Measurements from ENCODE around the gene PJA2. TPM values are rescaled to one million over a fixed set of nuclear protein-coding genes. Genes with fewer than 3 reads are reported as not detected.
A peak's percentile ranks its signal among the peaks of the same experiment; 100 is the strongest.
"Not testable (repeated sequence)": the region's sequence is repeated elsewhere in the genome, so short reads cannot be mapped to it uniquely, and the experiment has no call there.

PJA2 gene
- polyA plus RNA-seq = 10 to 100 TPM; 54.1 to 84.0 (median 73.1) TPM

DNA sequence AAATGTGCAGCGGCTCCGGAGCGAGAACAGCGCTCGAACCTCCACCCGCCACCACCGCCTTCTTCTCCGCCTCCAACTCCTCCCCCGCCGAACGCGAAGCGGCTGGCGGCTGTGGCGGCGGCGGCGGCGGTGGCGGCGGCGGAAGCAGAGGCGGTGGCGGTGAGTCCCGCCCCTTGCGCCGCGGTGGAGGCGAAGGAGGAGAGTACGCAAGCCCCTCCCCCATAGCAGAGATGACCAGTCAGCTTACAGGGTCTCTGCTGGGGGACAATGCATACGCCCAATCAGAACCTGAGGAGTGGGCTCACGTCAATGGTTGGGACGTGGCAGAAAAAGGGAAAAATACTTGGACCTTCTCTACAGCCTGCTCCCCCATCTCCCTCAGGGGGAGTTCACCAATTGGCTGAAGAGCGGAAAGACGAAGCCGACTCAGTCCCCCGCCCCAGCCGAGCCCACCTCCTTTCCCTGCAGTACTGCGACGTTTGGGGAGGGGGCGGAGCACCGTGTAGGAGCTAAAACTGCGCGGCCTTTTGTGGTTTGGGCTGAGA lies at the start of gene PJA2:
TSS of gene PJA2 (minus strand) at position 131 of the 545 bp plus-strand sequence. CDS start 26,541 bp downstream, outside the sequence.
- Mint-ChIP-seq H3K27ac (peak within 1 kb of the TSS; percentile 98 to 100 (median 100)), H3K9me3 (peaks cover 0 to 5% (median under 1%) of the 10 kb centered on the region in 6 donors), H3K4me1 (peaks cover 46 to 72% of the 10 kb centered on the region in 2 donors), H3K27me3 (ENCODE audit: low read depth in 3 of 3) (peaks cover 20 to 25% (median 22%) of the 10 kb centered on the region in 3 donors), H3K36me3 (peaks cover 3 to 5% (median 4%) of the 10 kb centered on the region in 3 donors), H3K4me3 (peak within 1 kb of the TSS; percentile 95 to 99 (median 97))
- DNase-seq = peak; percentile 97

DNA sequence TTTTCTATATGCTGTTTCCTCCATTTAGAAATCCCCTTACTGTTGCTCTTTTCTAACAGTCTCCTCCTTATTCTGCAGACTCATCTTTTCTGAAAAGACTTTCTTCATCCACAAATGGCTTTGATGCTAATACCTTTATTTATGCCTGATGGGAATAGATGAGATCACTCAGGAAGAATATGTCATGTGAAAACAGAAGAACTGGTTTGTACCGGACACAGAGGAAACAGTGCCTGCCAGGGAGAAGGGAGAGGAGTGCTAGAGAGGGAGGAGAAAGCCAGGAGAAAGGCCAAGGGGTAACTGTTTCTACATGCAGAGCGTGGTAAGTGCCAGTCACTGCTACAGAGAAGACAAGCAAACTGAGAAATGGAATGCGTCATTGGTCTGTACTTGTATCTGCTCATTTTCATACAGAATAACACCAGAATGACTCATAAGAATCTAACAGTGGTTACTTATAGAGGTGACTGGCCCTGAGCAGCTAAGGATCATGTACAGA lies 45.9 kb upstream of the PJA2 start:
- DNase-seq = no peak
- Mint-ChIP-seq H3K27ac (no peak overlapping the region), H3K27me3 (ENCODE audit: low read depth in 3 of 3) (peaks cover 0 to 3% (median 3%) of the 10 kb centered on the region in 3 donors), H3K4me1 (no peaks in the 10 kb centered on the region), H3K4me3 (no peak overlapping the region), H3K9me3 (peaks cover 0 to 1% (median 0%) of the 10 kb centered on the region in 6 donors), H3K36me3 (no peaks in the 10 kb centered on the region)

DNA sequence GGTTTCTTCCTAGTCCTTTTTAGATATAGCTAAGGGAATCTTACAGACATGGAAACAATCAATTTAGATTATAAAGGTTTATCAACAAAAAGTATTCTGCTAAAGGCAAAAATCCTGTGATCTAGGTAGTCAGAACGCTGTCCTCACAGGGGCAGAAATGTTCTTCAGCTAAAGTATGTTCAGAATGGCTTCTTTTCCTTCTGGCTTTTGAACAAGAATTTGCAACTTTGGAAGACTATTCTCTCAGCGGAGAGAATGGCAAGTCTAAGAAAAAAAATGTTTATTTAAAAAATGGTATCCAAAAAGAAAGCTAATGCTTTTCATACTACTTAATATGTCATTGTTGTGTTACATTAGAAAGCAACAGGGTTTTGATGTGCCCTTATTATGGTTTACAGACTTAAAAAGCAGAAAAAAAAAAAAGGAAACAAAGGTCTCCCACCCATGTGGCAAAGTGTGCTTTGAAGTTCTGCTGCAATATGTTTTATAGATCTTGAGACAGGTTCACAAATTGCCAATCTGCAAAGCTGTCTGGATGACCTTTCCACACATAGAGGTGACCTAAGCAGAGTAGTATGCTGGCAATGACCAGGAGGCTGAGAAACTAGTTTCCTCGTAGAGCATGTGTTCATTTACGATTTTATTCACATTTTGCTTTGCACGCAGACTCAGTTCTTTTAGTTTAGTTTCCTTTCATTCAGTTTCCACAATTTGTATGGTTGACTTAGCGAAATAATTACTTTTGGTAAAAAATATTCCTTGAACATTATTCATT lies 45.1 kb upstream of the PJA2 start:
- no peak overlapping the region for H3K4me3 Mint-ChIP-seq
- no peak overlapping the region for H3K27ac Mint-ChIP-seq
- H3K9me3 Mint-ChIP-seq = peaks cover 0 to 1% (median 0%) of the 10 kb centered on the region in 6 donors
- H3K4me1 Mint-ChIP-seq = no peaks in the 10 kb centered on the region
- H3K36me3 Mint-ChIP-seq = no peaks in the 10 kb centered on the region
- peaks cover 0 to 4% (median 3%) of the 10 kb centered on the region in 3 donors for H3K27me3 Mint-ChIP-seq (ENCODE audit: low read depth in 3 of 3)
- no peak for DNase-seq

DNA sequence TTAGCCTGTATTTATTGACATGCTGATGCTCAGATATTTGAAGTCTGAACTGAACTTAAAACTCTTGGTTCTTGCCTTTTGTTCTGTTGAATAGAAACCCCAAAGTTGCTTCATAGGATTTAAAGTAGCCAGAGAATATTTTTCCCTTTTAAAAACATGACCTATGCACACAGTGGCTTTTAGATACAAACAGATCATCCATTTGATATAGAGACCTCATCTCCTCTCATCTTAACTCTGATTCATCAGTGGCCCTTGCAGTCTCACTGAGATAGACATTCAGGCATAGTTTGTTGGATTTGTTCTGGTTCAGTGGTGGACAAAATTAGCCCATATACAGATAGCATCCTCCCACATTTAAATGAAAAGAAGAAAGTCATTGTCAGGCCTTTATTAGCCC lies 43.5 kb upstream of the PJA2 start:
- Mint-ChIP-seq H3K4me1 (no peaks in the 10 kb centered on the region), H3K36me3 (no peaks in the 10 kb centered on the region), H3K4me3 (no peak overlapping the region), H3K9me3 (no peaks in the 10 kb centered on the region), H3K27ac (no peak overlapping the region), H3K27me3 (ENCODE audit: low read depth in 3 of 3) (peaks cover 0 to 4% (median under 1%) of the 10 kb centered on the region in 3 donors)
- DNase-seq = no peak

- DNase-seq = no peak
- Mint-ChIP-seq H3K4me3 (no peak overlapping the region), H3K4me1 (no peaks in the 10 kb centered on the region), H3K27ac (no peak overlapping the region), H3K9me3 (no peaks in the 10 kb centered on the region), H3K27me3 (ENCODE audit: low read depth in 3 of 3) (peaks cover 0 to 4% (median 0%) of the 10 kb centered on the region in 3 donors), H3K36me3 (no peaks in the 10 kb centered on the region)
Measured at GRCh38 chr5:109452661-109453060, 42.9 kb upstream of the PJA2 start.

DNA sequence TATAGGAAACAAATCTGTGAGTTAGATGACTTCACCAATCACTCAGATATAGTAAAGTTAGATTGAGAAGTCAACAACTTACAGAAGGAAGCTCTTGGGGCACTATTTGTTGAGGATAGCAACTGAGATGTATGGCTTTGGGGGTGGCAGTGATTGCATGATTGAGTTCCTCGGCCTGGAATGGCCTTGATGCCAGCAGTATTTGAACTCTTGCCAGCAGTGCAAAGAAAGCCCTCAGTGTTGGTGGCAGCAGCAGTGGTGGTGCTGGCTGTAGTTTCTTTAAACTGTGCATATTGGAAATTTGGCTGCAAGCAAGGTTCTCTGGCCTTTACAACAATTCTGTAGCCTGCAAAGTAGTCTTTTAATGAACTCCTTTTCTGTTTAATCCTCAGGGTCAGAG lies 41.4 kb upstream of the PJA2 start:
- DNase-seq = no peak

DNA sequence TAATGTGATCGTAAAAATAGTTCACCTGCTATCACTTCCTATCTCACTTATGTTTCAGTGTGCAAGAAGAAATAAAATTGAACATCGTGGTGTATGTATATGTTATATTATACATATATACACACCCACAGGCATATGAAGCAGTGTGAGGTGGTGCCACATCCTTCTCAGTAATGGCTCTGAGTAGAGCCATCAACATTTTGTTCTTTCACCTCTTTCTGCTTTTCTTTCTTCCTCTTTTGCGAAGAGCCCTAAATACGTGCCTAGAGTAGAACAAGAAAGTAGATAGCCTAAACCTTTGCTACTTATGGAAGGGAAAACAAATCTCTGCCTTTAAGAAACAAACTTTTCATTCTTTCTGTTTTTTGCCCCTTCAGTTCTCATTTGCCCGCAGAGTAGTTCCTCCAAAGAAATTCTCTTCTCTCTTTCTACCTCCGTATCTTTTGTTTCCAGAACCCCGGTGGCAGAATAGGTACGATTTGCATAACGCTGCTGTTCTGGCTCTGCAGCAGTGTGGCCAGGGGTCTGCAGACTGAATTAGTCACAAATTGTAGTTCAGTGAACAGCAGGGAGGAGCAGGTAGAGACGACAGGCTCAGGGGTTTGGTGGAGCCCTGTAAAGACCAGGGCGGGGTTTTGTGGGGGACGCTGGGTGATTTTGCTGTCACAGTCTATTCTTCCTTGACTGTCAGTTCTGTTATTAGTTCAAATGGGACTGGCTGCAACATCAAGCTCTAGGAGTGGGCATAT lies 40.5 kb upstream of the PJA2 start:
- Mint-ChIP-seq H3K4me1 (no peaks in the 10 kb centered on the region), H3K27ac (no peak overlapping the region), H3K36me3 (no peaks in the 10 kb centered on the region), H3K27me3 (ENCODE audit: low read depth in 3 of 3) (peaks cover under 1 to 2% (median 2%) of the 10 kb centered on the region in 3 donors), H3K9me3 (no peaks in the 10 kb centered on the region), H3K4me3 (peak overlapping the region in 1 of 5 donors; percentile 1)
- DNase-seq = no peak

More for the DNA sequence above, 41.4 kb upstream of the PJA2 start:
- Mint-ChIP-seq H3K9me3 (no peaks in the 10 kb centered on the region), H3K4me3 (no peak overlapping the region), H3K27ac (no peak overlapping the region), H3K36me3 (no peaks in the 10 kb centered on the region), H3K27me3 (ENCODE audit: low read depth in 3 of 3) (peaks cover 0 to 2% (median 2%) of the 10 kb centered on the region in 3 donors), H3K4me1 (no peaks in the 10 kb centered on the region)

DNA sequence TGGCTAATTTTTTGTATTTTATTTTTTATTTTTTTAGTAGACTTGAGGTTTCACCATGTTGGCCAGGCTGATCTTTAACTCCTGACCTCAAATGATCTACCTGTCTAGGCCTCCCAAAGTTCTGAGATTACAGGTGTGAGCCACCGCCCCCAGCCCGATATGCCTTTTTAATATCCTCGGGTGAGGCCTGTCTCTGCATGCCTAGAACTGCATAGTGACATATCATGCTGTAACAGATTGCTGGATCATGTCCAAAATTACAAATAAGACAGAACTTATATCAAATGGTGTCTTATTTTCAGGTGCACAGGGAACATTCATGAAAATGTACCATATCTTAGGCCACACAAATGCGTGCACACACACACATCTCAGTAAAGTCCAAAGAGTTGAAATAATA lies 39.1 kb upstream of the PJA2 start:
- Mint-ChIP-seq H3K4me1 (no peaks in the 10 kb centered on the region), H3K9me3 (peaks cover 0 to 1% (median 0%) of the 10 kb centered on the region in 6 donors), H3K36me3 (no peaks in the 10 kb centered on the region), H3K27me3 (ENCODE audit: low read depth in 3 of 3) (peaks cover 2 to 4% (median 3%) of the 10 kb centered on the region in 3 donors), H3K27ac (no peak overlapping the region), H3K4me3 (no peak overlapping the region)
- no peak for DNase-seq

GRCh38 chr5:109439590-109439989 lies 29.8 kb upstream of the PJA2 start:
- Mint-ChIP-seq H3K4me1 (no peaks in the 10 kb centered on the region), H3K9me3 (peaks cover 0 to 1% (median 0%) of the 10 kb centered on the region in 6 donors), H3K27ac (no peak overlapping the region), H3K36me3 (no peaks in the 10 kb centered on the region), H3K4me3 (no peak overlapping the region), H3K27me3 (ENCODE audit: low read depth in 3 of 3) (peaks cover 0 to 4% (median 0%) of the 10 kb centered on the region in 3 donors)
- DNase-seq = no peak

DNA sequence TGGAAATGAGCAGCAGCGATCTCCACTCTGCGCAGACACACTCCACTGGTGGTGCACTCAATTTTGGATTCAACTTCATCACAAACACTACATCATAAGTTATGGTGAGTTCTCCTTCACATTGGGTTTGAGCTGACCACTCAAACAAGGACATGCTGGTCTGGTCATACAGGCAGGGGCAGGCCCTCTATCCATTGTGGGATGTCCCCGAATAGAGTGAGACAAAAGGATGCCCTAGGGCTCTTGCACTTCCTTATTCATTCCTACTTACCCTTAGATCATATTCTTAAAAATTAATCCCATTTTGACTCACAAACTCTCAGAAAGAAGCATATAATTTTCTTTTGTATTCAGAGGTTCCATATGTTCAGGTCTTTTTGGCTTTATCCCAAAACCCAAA lies 16.3 kb upstream of the PJA2 start:
- no peak for DNase-seq

GRCh38 chr5:109425521-109425920 lies 15.7 kb upstream of the PJA2 start:
- H3K36me3 Mint-ChIP-seq; H3K9me3 Mint-ChIP-seq; H3K27ac Mint-ChIP-seq; DNase-seq; H3K4me1 Mint-ChIP-seq; H3K4me3 Mint-ChIP-seq; H3K27me3 Mint-ChIP-seq (ENCODE audit: low read depth in 3 of 3): not testable (repeated sequence)

More for the DNA sequence above, 16.3 kb upstream of the PJA2 start:
- no peak overlapping the region for H3K4me3 Mint-ChIP-seq
- no peaks in the 10 kb centered on the region for H3K4me1 Mint-ChIP-seq
- H3K36me3 Mint-ChIP-seq = no peaks in the 10 kb centered on the region
- H3K9me3 Mint-ChIP-seq = no peaks in the 10 kb centered on the region
- no peak overlapping the region for H3K27ac Mint-ChIP-seq
- peaks cover 3 to 7% (median 5%) of the 10 kb centered on the region in 3 donors for H3K27me3 Mint-ChIP-seq (ENCODE audit: low read depth in 3 of 3)

- Mint-ChIP-seq H3K27me3 (ENCODE audit: low read depth in 3 of 3) (peaks cover 3 to 7% (median 4%) of the 10 kb centered on the region in 3 donors), H3K4me3 (no peak overlapping the region), H3K27ac (no peak overlapping the region), H3K36me3 (no peaks in the 10 kb centered on the region), H3K9me3 (no peaks in the 10 kb centered on the region), H3K4me1 (no peaks in the 10 kb centered on the region)
- no peak for DNase-seq
Measured at GRCh38 chr5:109421956-109422355, 12.2 kb upstream of the PJA2 start.

DNA sequence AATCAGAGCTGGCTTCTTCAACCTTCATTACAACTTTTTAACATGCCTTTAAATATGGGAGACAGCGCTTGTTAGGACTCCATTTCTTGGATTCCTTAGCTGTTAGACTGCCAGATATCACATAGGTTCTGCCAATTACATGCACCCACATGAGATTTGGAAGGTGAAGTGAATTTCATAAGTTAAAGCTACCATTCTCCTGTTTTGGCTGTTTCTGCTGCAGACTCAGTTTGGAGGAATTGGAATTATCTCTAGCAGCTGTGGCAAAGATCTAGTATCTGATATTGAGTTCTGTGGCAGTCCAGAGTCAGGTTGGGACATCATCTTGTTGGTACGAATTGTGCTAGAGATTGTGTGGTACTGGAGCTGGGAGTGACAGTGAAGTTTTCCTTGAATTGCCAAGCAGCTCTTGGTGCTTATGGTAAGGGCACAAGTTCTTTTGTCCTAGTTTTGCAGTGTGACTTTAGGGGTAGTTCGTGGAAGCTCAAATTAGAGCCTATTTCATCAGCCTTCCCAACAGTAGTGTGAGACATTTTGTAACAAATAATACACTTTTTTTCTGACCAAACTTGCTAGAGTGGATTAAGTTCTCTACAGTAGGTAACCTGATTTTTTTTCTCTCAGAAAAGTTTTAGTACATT lies 9.1 kb upstream of the PJA2 start:
- Mint-ChIP-seq H3K27me3 (ENCODE audit: low read depth in 3 of 3) (peaks cover 0 to 5% (median 2%) of the 10 kb centered on the region in 3 donors), H3K4me3 (no peak overlapping the region), H3K4me1 (peaks cover 0 to 6% of the 10 kb centered on the region in 2 donors), H3K9me3 (peaks cover 0 to 5% (median 0%) of the 10 kb centered on the region in 6 donors), H3K27ac (no peak overlapping the region), H3K36me3 (peaks cover 3 to 5% (median 4%) of the 10 kb centered on the region in 3 donors)
- DNase-seq = no peak

Measured in immature natural killer cell (primary cell).